Measurements from ENCODE around the gene ACAT2. TPM values are rescaled to one million over a fixed set of nuclear protein-coding genes. Genes with fewer than 3 reads are reported as not detected.
"Not testable (repeated sequence)": the region's sequence is repeated elsewhere in the genome, so short reads cannot be mapped to it uniquely, and the experiment has no call there.

The ACAT2 gene
- total RNA-seq, 1 experiment from 2014 or later = 45.2 TPM

DNA sequence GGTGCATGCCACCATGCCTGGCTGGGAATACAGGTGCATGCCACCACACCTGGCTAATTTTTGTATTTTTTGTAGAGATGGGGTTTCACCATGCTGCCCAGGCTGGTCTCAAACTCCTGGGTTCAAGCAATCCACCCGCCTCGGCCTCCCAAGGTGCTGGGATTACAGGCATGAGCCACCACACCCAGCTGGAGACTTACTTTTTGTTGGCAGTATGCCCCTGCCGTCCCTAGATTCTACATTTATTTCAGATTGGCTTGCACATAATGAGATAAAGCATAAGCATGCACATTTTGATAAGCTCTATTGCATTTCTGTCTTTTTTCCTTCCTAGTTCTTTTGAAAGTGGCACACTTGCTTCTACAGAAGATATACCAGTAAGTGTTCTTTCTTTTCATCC, 54.9 kb downstream of the ACAT2 start:
- not testable (repeated sequence) for H3K27me3 ChIP-seq

DNA sequence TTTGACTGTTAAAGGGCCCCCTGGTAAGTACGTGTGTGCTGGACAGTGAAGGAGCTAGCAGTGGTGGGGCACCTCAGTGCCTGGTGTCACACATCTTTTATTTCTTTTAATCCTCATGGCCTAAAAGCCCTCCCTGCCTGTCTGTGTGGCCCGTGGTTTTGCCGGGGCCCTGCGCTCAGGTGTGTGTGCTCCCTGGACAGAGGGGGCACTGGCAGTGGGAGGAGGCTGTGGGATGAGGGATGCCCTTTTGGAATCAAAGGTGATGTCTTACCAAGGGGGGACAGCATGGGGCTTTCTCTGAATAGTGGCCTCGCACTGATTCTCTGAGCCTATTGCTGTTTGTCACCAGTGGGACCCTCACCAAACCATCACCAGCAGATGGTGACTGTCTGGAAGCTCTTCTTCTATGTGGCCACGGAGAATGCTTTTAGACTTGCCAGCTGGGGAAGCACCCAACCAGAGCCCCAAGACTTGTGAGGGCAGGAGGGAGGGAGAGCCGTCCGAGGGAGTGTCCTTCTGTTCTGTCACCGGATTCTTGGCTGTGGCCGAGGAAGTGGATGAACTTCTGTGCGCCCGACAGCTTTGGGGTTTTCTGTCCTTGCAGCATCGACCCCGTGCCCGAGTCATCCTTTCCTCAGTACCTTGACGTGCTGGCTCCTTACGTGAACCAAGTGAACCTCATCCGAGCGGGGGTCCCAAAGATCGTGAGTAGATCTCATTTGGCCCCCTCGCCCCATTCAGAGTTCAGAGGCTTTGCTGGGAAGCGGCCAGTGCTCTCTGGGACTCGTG, 56.3 kb downstream of the ACAT2 start:
- Histone ChIP-seq H3K4me3 (no peak overlapping the region), H3K36me3 (no peaks in the 10 kb centered on the region), H3K27me3 (no peaks in the 10 kb centered on the region), H3K9me3 (no peaks in the 10 kb centered on the region)
- no peak for DNase-seq

More for the DNA sequence above, 54.9 kb downstream of the ACAT2 start:
- H3K9me3 ChIP-seq, H3K36me3 ChIP-seq, H3K4me3 ChIP-seq, DNase-seq: not testable (repeated sequence)

DNA sequence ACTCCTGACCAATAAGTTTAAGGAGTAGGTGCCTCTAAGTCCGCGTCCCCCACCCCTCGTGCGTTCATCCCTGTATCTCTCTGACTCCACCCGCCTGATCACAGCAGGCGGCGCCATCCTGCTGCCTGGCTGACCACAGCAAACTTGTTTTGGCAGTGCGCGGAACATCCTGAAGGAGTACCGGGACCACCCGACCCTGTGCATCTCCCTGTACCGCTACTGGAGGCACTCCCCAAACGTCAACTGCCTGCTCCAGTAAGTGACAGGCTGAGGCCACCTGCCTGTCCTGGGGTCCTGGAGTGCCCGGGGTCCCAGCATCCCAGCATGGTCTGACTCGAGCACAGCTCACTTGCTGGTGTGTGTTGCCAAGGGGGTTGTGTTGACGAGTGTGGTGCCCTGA, 57.3 kb downstream of the ACAT2 start:
- Histone ChIP-seq H3K36me3 (no peaks in the 10 kb centered on the region), H3K4me3 (no peak overlapping the region), H3K27me3 (no peaks in the 10 kb centered on the region), H3K9me3 (no peaks in the 10 kb centered on the region)
- DNase-seq = no peak

DNA sequence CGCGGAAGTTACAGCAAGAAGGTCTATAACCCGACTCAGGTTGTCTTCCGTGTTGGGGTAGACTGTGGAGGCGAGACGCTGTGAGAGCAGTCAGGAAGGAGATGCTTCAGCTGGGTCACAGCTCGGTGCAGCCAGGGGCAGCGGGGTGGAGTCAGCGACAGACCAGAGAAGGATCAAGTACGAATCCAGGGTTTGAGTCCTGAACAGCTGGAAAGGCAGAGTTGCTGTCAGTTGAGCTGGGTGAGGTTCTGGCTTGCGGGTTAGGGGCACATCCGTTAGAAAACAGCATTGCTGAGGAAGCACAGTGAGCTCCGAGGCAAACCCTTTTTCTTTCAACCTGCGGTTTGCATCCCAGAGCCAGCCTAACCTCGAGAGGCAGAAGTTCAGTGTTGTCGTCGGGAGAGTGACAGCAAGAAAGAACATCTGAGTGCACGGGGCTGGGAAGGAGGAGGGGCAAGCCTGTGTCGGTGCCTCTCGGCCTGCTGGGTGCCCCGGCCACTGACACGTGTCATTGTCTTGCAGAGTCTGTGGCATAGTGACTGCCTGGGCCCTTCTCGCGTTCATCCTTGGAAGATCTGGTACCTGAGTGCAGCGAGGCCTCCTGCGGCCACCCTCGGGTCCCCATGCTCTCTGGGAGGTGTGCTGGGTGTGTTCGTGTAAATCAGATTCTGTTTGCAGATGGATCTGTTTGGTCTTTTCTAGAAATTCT, 58.2 kb downstream of the ACAT2 start:
- Histone ChIP-seq H3K27me3 (no peaks in the 10 kb centered on the region), H3K4me3 (no peak overlapping the region), H3K9me3 (no peaks in the 10 kb centered on the region), H3K36me3 (no peaks in the 10 kb centered on the region)
- DNase-seq = no peak

DNA sequence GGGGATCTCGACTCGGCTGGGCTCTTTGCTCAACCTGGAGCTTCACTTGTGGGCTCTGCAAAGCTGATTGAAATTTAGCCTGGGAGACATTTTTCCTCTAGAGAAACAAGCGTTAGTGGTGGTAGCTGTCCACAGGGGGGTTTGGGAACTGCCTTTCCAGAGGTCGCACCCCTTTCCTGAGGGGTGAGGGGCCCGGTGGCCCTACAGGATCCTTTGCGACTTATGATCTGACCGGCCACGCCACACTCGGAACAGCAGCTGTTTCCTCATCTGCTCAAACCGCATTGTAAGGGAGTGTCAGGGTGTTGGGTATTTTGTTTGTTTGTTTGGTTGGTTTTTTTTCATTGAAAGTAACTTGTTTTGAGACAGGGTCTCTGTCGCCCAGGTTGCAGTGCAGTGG, 59.3 kb downstream of the ACAT2 start:
- H3K36me3 ChIP-seq = no peaks in the 10 kb centered on the region
- H3K4me3 ChIP-seq = no peak overlapping the region
- no peak for DNase-seq
- no peaks in the 10 kb centered on the region for H3K27me3 ChIP-seq
- no peaks in the 10 kb centered on the region for H3K9me3 ChIP-seq

DNA sequence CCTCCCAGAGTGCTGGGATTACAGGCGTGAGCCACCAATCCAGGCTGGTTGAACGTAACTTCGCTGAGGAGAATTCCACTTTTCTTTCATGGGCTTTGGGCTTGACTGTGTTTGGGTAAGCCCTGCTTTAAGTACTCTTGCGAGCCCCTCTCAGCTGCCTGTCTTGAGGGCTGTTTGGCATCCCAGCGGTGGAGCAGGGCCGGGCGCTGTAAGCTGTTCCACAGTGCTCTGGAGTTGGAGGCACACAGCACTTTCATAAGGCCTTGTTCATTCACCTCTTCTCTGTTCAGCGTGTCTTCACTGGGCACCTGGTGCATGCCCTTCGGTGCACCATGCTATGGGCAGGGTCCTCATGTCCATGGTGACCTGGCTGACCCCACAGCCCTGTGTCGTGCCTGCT, 59.9 kb downstream of the ACAT2 start:
- Histone ChIP-seq H3K4me3 (no peak overlapping the region), H3K27me3 (no peaks in the 10 kb centered on the region), H3K9me3 (no peaks in the 10 kb centered on the region), H3K36me3 (no peaks in the 10 kb centered on the region)
- no peak for DNase-seq

DNA sequence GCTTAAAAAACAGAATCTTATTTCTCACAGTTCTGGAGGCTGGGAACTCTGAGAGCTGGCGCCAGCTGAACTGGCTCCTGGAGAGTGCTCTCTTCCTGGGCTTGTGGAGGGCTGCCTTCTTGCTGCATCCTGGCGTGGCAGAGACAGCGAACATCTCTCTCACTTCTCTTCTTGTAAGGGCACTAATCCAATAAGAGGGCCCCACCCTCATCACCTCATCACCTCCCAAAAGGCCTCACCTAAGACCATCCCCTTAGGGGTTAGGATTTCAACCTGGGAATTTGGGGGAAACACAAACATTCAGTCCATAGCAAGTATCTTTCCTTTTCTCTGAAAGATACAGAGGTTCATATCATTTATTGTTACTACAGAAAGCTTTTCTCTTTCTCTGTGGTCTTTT, 62.1 kb downstream of the ACAT2 start:
- Histone ChIP-seq H3K4me3 (no peak overlapping the region), H3K27me3 (no peaks in the 10 kb centered on the region), H3K9me3 (no peaks in the 10 kb centered on the region), H3K36me3 (no peaks in the 10 kb centered on the region)
- no peak for DNase-seq

DNA sequence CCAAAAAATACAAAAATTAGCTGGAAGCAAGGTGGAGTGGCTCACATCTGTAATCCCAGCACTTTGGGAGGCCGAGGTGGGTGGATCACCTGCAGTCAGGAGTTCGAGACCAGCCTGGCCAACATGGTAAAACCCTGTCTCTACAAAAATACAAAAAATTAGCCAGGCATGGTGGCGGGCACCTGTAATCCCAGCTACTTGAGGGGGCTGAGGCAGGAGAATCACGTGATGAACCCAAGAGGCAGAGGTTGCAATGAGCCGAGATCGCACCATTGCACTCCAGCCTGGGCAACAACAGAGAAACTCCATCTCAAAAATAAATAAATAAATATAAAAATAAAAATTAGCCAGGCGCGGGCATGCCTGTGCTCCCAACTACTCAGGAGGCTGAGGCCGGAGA, 62.8 kb downstream of the ACAT2 start:
- H3K4me3 ChIP-seq, DNase-seq, H3K27me3 ChIP-seq, H3K36me3 ChIP-seq, H3K9me3 ChIP-seq: not testable (repeated sequence)

DNA sequence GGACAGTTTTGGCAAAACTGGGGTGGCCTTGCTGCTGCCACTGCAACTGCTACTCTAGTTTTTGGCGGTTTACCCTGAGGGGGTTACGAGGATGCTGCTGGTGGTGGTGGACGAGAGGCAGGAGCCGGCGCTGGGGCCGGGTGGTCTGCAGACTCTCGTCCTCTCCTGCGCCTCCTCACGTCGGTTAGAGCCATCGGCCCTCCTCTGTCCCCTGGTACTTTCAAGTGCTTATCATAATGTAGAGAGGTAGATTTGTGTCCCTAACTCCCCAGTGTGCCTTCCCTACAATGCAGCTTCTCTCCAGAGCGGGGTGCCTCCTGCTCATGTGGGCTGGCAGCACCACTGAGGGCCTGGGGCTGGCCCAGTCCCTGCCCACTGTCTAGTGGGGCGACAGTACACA, 64.2 kb downstream of the ACAT2 start:
- Histone ChIP-seq H3K9me3 (no peaks in the 10 kb centered on the region), H3K36me3 (no peaks in the 10 kb centered on the region), H3K27me3 (no peaks in the 10 kb centered on the region), H3K4me3 (no peak overlapping the region)
- DNase-seq = no peak

DNA sequence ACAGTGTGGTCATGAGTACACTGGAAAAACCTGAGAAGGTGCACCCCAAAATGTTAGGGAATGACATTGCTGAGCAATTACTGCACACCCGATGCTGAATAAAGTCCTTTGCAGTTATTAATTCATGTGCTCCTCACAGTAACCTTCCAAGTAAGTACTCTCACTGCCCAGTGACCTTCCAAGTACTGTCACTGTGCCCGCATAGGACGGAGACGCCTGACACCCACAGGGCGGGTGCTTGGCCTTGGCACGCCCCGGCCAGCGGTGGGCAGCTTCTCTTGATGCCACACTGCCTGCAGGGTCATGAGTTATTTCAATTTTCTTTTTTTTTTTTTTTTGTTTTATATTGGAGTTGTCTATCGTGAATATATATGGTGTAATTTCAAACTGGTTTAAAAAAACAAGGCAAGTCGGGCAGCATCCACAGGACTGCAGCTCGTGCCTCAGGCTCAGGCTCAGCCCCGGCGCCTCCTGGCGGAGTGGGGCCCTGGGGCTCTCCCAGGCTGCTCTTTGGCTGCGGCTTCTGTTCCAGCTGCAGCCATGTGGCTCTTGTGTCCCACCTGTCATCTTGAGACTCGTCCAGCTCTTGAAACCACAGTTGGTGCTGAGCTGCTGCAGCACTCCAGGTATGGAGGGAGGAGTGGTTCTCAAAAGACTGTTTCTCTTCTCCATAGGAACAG, 65.3 kb downstream of the ACAT2 start:
- Histone ChIP-seq H3K9me3 (no peaks in the 10 kb centered on the region), H3K4me3 (no peak overlapping the region), H3K36me3 (no peaks in the 10 kb centered on the region), H3K27me3 (no peaks in the 10 kb centered on the region)
- no peak for DNase-seq

DNA sequence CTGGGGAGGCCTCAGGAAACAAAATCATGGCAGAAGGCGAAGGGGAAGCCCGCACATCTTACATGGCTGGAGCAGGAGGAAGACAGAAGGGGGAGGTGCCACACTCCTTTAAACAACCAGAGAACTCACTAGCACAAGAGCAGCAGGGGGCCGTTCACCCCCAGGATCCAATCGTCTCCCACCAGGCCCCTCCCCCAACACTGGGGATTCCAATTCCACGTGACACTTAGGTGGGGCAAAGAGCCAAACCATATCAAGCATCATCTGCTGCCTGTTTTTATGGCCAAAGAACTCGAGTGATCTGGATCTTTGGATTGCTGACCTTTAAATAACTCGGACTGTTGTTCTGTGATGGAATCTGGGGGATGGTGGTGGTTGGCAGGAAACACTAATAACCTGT, 66.2 kb downstream of the ACAT2 start:
- no peaks in the 10 kb centered on the region for H3K36me3 ChIP-seq
- no peak for DNase-seq
- H3K27me3 ChIP-seq = no peaks in the 10 kb centered on the region
- no peaks in the 10 kb centered on the region for H3K9me3 ChIP-seq
- no peak overlapping the region for H3K4me3 ChIP-seq

Other genes starting within 250 kb of the ACAT2 start
- 33.0 and 51.1 TPM in 2 replicates for gene SOD2, start 68.8 kb upstream of the ACAT2 start, total RNA-seq (2014; rRNA removed; shearing (Covaris generic); ENCODE audit: low replicate concordance)
- gene WTAP, start 34.5 kb upstream of the ACAT2 start, total RNA-seq (2014; rRNA removed; shearing (Covaris generic); ENCODE audit: low replicate concordance) = 65.3 and 94.1 TPM in 2 replicates
- gene TCP1, start 27.6 kb downstream of the ACAT2 start, total RNA-seq (2014; rRNA removed; shearing (Covaris generic); ENCODE audit: low replicate concordance) = 229 and 269 TPM in 2 replicates
- gene MRPL18, start 28.4 kb downstream of the ACAT2 start, total RNA-seq (2014; rRNA removed; shearing (Covaris generic); ENCODE audit: low replicate concordance) = 129 and 143 TPM in 2 replicates
- gene PNLDC1, start 38.2 kb downstream of the ACAT2 start, total RNA-seq (2014; rRNA removed; shearing (Covaris generic); ENCODE audit: low replicate concordance) = not detected in 2 replicates
- not detected in 2 replicates for gene MAS1, start 128.9 kb downstream of the ACAT2 start, total RNA-seq (2014; rRNA removed; shearing (Covaris generic); ENCODE audit: low replicate concordance)
- gene IGF2R, start 207.0 kb downstream of the ACAT2 start, total RNA-seq (2014; rRNA removed; shearing (Covaris generic); ENCODE audit: low replicate concordance) = 33.4 and 35.9 TPM in 2 replicates